NCI-H526 (cell line): Measurements from ENCODE around the gene C1orf74.

ENCODE experiments used
- DNase-seq, 2 experiments: peaks; one replicate each; lab custom pipeline; 2025; lab: John Stamatoyannopoulos, UW

Gene C1orf74

GRCh38 chr1:209784265-209785169 lies at the start of gene C1orf74:
Gene C1orf74, minus strand, starts transcription at chr1:209784559. Its CDS starts 925 bp downstream, at chr1:209783634.
- peak; percentile 90 to 96 for DNase-seq

- no peak for DNase-seq
Observed at GRCh38 chr1:209831615-209832014, 47.3 kb upstream of the C1orf74 start.

GRCh38 chr1:209830722-209831121 lies 46.4 kb upstream of the C1orf74 start:
- DNase-seq = no peak

- DNase-seq = no peak
Observed at GRCh38 chr1:209829716-209830115, 45.4 kb upstream of the C1orf74 start.

- DNase-seq = peak; percentile 89 to 95
Observed at GRCh38 chr1:209827384-209828262, 43.3 kb upstream of the C1orf74 start, which contains the start of gene UTP25. Gene UTP25, plus strand, starts transcription at chr1:209827972. Its CDS starts 92 bp downstream, at chr1:209828064.

GRCh38 chr1:209825591-209826434 lies 41.5 kb upstream of the C1orf74 start:
- no peak for DNase-seq

- DNase-seq = peak; percentile 8 to 52
Observed at GRCh38 chr1:209823143-209824041, 39.0 kb upstream of the C1orf74 start.

GRCh38 chr1:209822706-209823105 lies 38.3 kb upstream of the C1orf74 start:
- DNase-seq = no peak

- no peak for DNase-seq
Observed at GRCh38 chr1:209820986-209821385, 36.6 kb upstream of the C1orf74 start.

GRCh38 chr1:209819058-209819457 lies 34.7 kb upstream of the C1orf74 start:
- no peak for DNase-seq

GRCh38 chr1:209817691-209818090 lies 33.3 kb upstream of the C1orf74 start:
- DNase-seq = no peak

GRCh38 chr1:209816923-209817322 lies 32.6 kb upstream of the C1orf74 start:
- no peak for DNase-seq

GRCh38 chr1:209815931-209816341 lies 31.6 kb upstream of the C1orf74 start:
- peak; percentile 13 to 26 for DNase-seq

GRCh38 chr1:209815490-209815889 lies 31.1 kb upstream of the C1orf74 start:
- no peak for DNase-seq

- no peak for DNase-seq
Observed at GRCh38 chr1:209813902-209814301, 29.5 kb upstream of the C1orf74 start.

GRCh38 chr1:209810783-209811182 lies 26.4 kb upstream of the C1orf74 start:
- DNase-seq = no peak

GRCh38 chr1:209809611-209810010 lies 25.3 kb upstream of the C1orf74 start:
- no peak for DNase-seq

- no peak for DNase-seq
Observed at GRCh38 chr1:209808059-209808581, 23.8 kb upstream of the C1orf74 start.

GRCh38 chr1:209807509-209807908 lies 23.1 kb upstream of the C1orf74 start:
- no peak for DNase-seq
